Lung (tissue), 12 donors: Measurements from ENCODE around the gene RHEB. TPM values are rescaled to one million over a fixed set of nuclear protein-coding genes. Genes with fewer than 3 reads are reported as not detected.

Experiments used
- ATAC-seq: fragments of 200-7000 bp; cut with Tn5 transposase; one replicate; pipeline ENCODE4 v1.9.1; 2020; ENCODE audit warnings: moderate number of reproducible peaks; ENCODE audit not compliant: insufficient read depth, low FRiP score
- DNase-seq, 3 donors: peaks; one replicate each; pipeline ENCODE4 v3.0.0-alpha.2; 2013 to 2017
- H3K27ac ChIP-seq, 2 donors: one replicate each; pipeline ENCODE4 v1.5.1; 2013; ENCODE audit warnings: mild to moderate bottlenecking in 2 of 2, moderate library complexity in 2 of 2, control low read depth in 1 of 2, inconsistent platforms in 1 of 2, low read depth in 1 of 2, low read length in 1 of 2
- H3K27me3 ChIP-seq, 3 donors: one replicate each; pipeline ENCODE4 v1.5.1; 2013; ENCODE audit warnings: low read length in 2 of 3; ENCODE audit not compliant: control insufficient read depth in 3 of 3, insufficient read depth in 3 of 3
- H3K36me3 ChIP-seq, 4 donors: one replicate each; pipeline ENCODE4 v1.5.1; 2013; ENCODE audit warnings: low read length in 4 of 4, mild to moderate bottlenecking in 1 of 4, moderate library complexity in 1 of 4; ENCODE audit not compliant: control insufficient read depth in 4 of 4, insufficient read depth in 4 of 4
- H3K4me1 ChIP-seq, 5 donors: one replicate each; pipeline ENCODE4 v1.5.1; 2013; ENCODE audit warnings: low read length in 5 of 5, mild to moderate bottlenecking in 2 of 5, moderate library complexity in 1 of 5; ENCODE audit not compliant: control insufficient read depth in 5 of 5, insufficient read depth in 5 of 5
- H3K4me3 ChIP-seq: one replicate; pipeline ENCODE4 v1.5.1; 2013; ENCODE audit warnings: mild to moderate bottlenecking, control low read depth, moderate library complexity
- H3K9ac ChIP-seq, 2 donors: one replicate each; pipeline ENCODE4 v1.5.1; 2013; ENCODE audit warnings: low read length in 2 of 2, control low read depth in 1 of 2; ENCODE audit not compliant: insufficient read depth in 1 of 2
- H3K9me3 ChIP-seq, 4 donors: one replicate each; pipeline ENCODE4 v1.5.1; 2013; ENCODE audit warnings: low read length in 3 of 4, mild to moderate bottlenecking in 1 of 4, moderate library complexity in 1 of 4; ENCODE audit not compliant: control insufficient read depth in 4 of 4, insufficient read depth in 3 of 4
- CTCF ChIP-seq: IDR thresholded peaks from 2 replicates; pipeline ENCODE4 v1.5.1; 2012; ENCODE audit warnings: mild to moderate bottlenecking; ENCODE audit errors: control extremely low read depth, extremely low read depth
- WGBS, 2 donors: extraction: QIAGEN DNeasy Blood & Tissue Kit; methylation state at CpG; one replicate each; pipeline ENCODE4 v1.1.7; 2013; 5-methylcytosine and 5-hydroxymethylcytosine counted together
- polyA plus RNA-seq, 2 donors: library from polyadenylated mRNA; stranded (reverse); fragments of 200-250 nt; gene quantifications; one replicate each; pipeline ENCODE4 v1.2.1, GENCODE V29; 2013
- total RNA-seq, 2 donors: library from RNA; depleted of rRNA in 1 of 2; stranded (reverse); fragments of >200 nt in 1 of 2; gene quantifications; one replicate each; pipeline ENCODE4 v1.2.1, GENCODE V29; 2014 to 2021
- donor health status: control.
- donor health status: control.
- donor health status: Bipolar disorder and iron deficiency.
- donor health status: healthy.
- donor health status: DM: yes; HTN: yes; CAD: no.

The RHEB gene
- total and polyA plus RNA-seq, 4 donors = 65.6 to 117 (median 83.8) TPM

GRCh38 chr7:151508991-151509390, 10.7 kb downstream of the RHEB start:
- no peaks in the 10 kb centered on the region for H3K9me3 ChIP-seq
- no peaks in the 10 kb centered on the region for H3K36me3 ChIP-seq
- H3K27ac ChIP-seq = no peak overlapping the region
- H3K4me3 ChIP-seq = no peak overlapping the region
- no peaks in the 10 kb centered on the region for H3K27me3 ChIP-seq
- no peak for TF ChIP-seq CTCF
- peaks cover 7 to 44% (median 16%) of the 10 kb centered on the region in 5 donors for H3K4me1 ChIP-seq
- ATAC-seq (no peak), DNase-seq (no peak)
- H3K9ac ChIP-seq = no peak overlapping the region
- WGBS, 2 donors = 79 to 87% methylated on average over 6 of the region's 6 CpGs

- peaks cover 7 to 49% (median 16%) of the 10 kb centered on the region in 5 donors for H3K4me1 ChIP-seq
- no peak overlapping the region for H3K4me3 ChIP-seq
- H3K9ac ChIP-seq = no peak overlapping the region
- H3K9me3 ChIP-seq = no peaks in the 10 kb centered on the region
- ATAC-seq (no peak), DNase-seq (no peak)
- TF ChIP-seq CTCF = no peak
- H3K27me3 ChIP-seq = no peaks in the 10 kb centered on the region
- H3K27ac ChIP-seq = no peak overlapping the region
- 71 to 74% methylated on average over 2 of the region's 2 CpGs for WGBS, 2 donors
- no peaks in the 10 kb centered on the region for H3K36me3 ChIP-seq
These were observed 11.9 kb downstream of the RHEB start for GRCh38 chr7:151507806-151508205.

GRCh38 chr7:151506901-151507382, 12.8 kb downstream of the RHEB start:
- H3K4me1 ChIP-seq = peaks cover 0 to 41% (median 14%) of the 10 kb centered on the region in 5 donors

More at GRCh38 chr7:151506901-151507382, 12.8 kb downstream of the RHEB start:
- DNase-seq (no peak), ATAC-seq (no peak)
- peak overlapping the region in 1 of 2 donors; percentile 55 for H3K27ac ChIP-seq
- no peaks in the 10 kb centered on the region for H3K27me3 ChIP-seq
- H3K4me3 ChIP-seq = no peak overlapping the region
- H3K9ac ChIP-seq = no peak overlapping the region
- H3K36me3 ChIP-seq = no peaks in the 10 kb centered on the region
- WGBS, 2 donors = 64 to 74% methylated on average over 5 of the region's 5 CpGs
- no peaks in the 10 kb centered on the region for H3K9me3 ChIP-seq
- no peak for TF ChIP-seq CTCF
